SW 1271 (cell line): Measurements from ENCODE around the gene PRSS36.
"Not testable (repeated sequence)": the region's sequence is repeated elsewhere in the genome, so short reads cannot be mapped to it uniquely, and the experiment has no call there.

Source experiments
- DNase-seq, 2 experiments: peaks; one replicate each; lab custom pipeline; 2025; lab: John Stamatoyannopoulos, UW

Gene PRSS36

GRCh38 chr16:31149894-31150890 lies at the start of gene PRSS36:
Gene PRSS36 (minus strand): TSS chr16:31150066. CDS start chr16:31150035, 31 bp downstream.
- no peak for DNase-seq

GRCh38 chr16:31199430-31200041 lies 49.7 kb upstream of the PRSS36 start:
- DNase-seq, result no peak

DNA sequence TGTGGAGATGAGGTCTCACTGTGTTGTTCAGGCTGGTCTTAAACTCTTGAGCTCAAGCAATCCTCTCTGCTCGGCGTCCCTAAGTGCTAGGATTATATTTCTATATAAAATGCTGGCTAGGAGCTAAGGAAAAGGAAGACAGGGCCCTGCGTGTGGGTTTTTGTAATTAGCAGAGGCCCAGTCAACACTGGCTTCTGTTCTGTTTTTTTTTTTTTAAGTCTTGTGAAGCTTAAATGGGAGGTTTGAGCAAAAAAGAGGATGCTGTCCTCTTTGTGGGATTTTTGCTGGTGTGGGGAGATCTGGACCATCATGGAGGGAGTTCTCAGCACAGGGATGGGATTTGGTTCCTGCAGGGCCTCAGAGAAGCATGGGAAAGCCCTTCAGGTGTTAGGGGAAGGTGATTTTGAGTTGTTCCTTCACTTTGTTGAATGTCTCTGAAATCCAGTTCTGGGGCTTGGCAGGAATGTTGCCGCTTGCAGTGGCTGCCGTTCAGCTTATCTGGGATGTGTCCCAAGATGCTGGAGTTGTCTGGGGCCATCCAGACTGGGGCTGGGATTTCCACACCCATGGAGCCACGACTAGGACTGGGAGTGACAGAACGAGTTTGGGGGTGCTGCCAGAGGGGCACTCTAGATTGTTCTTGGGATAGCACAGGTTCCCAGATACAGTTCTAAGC lies 48.5 kb upstream of the PRSS36 start:
- no peak for DNase-seq

- DNase-seq, result no peak
Measured at GRCh38 chr16:31196324-31197088, 46.6 kb upstream of the PRSS36 start.

- not testable (repeated sequence) for DNase-seq
Measured at GRCh38 chr16:31195861-31196260, 46.0 kb upstream of the PRSS36 start.

DNA sequence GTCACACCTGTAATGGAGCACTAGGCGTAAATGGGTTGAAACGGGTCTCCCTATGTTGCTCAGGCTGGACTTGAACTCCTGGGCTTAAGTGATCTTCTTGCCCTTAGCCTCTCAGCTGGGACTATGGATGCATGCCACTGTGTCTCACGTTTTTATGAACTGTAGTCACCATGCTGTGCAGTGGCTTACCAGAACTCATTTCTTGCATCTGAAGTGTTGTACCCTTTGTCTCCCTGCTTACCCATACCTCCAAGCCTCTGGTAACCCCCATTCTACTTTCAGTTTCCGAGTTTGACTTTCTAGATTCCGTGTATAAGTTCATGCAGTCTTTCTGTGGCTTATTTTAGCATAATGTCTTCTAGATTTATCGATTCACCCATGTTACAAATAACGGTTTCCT lies 45.0 kb upstream of the PRSS36 start:
- DNase-seq, result no peak

DNA sequence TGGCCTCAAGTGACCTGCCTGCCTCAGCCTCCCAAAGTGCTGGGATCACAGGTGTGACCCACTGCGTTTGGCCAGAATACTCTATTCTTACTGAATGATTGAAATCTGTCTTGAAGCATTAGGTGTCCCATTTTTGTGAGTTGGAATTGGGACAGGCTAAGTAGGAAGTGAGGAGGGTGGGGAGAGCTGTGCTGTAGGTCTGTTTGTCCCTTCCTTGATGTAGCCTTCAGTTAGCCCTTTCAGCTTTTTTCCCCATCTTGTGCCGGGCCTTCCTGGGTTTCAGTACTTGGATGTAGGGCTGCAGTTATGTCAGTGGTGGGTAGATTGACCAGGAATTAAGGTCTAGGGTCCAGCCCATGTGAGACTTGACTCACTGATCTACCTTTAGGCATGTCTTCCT lies 44.0 kb upstream of the PRSS36 start:
- DNase-seq, result no peak

GRCh38 chr16:31192856-31193642 lies 43.2 kb upstream of the PRSS36 start:
- DNase-seq, result no peak

DNA sequence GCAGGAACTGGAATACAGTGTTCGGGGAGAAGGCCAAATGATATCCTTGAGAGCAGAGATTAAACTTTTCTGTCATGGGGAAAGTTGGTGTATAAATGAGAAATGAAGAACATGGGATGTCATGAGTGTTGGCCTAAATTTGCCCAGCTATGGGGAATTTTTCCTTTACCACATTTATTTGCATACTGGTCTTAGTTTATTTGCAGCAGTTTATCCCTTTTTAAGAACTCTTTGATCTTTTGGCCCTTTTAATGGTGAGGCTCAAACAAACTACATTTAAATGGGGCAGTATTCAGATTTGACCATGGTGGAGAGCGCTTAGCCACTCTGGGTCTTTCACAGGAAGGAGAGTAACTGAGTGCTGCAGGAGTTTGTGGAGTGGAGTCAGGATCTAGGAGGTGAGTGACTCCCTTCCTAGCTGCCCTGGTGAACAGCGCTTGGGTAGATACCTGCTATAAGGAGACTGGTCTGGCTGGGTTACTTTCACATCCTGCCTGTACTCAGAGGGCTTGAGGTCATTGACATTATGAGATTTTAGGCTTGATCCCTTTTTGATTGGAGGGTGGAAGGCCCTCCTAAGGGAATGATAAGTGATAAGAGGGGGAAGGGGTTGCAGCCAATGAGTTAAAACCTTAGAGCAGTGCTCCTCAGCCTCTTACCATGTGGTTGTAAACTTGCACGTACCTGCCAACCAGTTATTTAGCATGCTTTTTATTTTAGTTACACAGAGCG lies 42.0 kb upstream of the PRSS36 start:
- DNase-seq, result no peak

GRCh38 chr16:31190818-31191444 lies 41.1 kb upstream of the PRSS36 start:
- no peak for DNase-seq

- DNase-seq, result no peak
Measured at GRCh38 chr16:31190061-31190460, 40.2 kb upstream of the PRSS36 start.

GRCh38 chr16:31189412-31189778 lies 39.5 kb upstream of the PRSS36 start:
- DNase-seq, result no peak

GRCh38 chr16:31188450-31189411 lies 38.9 kb upstream of the PRSS36 start:
- no peak for DNase-seq

DNA sequence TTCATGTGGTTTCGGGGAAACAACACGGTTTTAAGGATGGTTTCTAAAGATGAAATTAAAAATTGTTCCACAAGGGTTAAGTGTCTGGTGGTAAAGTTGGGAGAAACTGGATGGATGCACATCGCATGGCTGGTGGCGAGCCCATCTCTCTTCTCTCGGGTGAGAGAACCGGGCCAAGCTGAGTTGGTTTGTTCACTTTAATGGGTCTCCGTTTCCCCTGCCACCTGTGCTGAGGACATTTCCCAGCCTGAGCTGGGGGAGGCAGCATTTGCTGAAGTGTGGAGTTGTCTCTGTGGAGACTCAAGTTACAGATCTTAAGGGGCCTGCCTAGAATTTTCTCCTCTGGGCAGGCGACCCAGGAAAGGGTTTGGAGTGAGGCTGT lies 37.9 kb upstream of the PRSS36 start:
- no peak for DNase-seq

GRCh38 chr16:31186930-31187807 lies 37.3 kb upstream of the PRSS36 start:
- DNase-seq, result no peak

GRCh38 chr16:31186176-31186575 lies 36.3 kb upstream of the PRSS36 start:
- DNase-seq, result no peak

GRCh38 chr16:31185339-31185738 lies 35.5 kb upstream of the PRSS36 start:
- no peak for DNase-seq

- no peak for DNase-seq
Measured at GRCh38 chr16:31184888-31185287, 35.0 kb upstream of the PRSS36 start.
